Measurements from ENCODE around the gene PSMC4.

The PSMC4 gene

GRCh38 chr19:39994361-39994760 lies 23.4 kb downstream of the PSMC4 start:
- no peak for DNase-seq

GRCh38 chr19:39995794-39996193 lies 24.8 kb downstream of the PSMC4 start:
- no peak for DNase-seq

DNA sequence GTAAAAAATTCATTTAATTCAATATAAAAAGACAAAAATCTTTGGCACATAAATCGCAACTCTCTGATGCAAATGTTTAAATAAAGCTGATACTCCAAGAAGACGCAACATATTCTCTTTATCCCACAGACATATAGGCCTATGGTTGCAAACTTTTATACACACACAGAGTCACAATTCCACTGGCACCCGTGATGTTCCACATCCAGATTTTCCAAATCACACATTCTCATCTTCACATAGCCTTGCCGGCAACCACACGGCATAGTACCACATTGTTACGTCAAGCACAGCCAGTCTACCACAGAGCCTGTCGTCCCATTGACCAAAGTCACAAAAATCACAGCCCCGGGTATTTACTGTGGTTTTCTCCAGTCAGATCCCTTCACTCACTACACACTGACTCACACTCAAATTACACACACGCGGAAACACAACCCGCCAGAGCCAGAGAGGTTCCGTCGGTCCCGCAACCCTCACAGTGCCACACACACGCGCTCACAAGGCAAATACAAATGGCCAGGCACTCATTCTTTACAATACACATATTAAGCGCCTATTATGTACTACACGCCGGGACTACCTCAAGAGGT lies 25.3 kb downstream of the PSMC4 start:
- DNase-seq = peak in 1 of 6 experiments; percentile 20

DNA sequence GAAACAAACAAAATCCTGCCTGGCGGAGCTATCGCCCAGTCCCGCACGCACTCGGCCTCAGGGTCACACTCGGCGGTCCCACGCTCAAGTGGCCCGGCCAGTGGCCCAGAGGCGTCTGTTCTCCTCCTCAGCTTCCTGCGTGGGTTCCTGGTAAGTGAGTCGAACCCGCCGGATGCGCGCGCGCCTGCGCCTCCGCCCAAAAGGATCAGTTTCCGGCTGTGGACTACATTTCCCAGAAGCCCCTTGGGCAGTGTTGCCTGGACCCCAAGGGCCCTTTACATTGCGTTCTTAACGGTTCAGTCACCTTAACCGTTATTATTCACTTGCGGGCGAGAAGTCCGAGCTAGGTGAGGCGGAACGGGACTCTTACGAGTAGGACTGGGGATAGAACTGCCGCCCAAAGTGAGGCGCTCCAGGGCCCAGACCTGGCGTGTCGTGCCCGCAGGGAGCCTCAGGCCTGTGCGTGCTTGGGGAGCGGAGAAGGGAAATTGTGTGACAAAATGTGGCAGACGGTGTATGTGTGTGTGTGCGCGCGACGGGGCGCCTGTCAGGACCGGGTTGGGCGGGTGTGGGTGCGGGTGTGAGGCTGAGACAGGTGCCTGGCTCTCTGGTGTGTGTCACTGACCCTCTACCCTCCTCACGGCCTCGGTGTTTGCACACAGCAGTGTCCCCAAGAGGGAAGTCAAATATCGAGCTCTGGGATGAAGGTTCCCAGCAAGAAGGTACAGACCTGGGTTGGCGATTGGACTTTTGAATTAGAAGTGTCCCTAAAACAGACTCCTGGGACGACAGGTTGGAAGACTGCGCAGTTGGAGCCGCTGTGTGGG lies 26.1 kb downstream of the PSMC4 start, which contains the start of gene ZNF546:
TSS of gene ZNF546 (plus strand) at position 250 of the 827 bp plus-strand sequence. CDS start 1,267 bp downstream, outside the sequence.
- DNase-seq = peak; percentile 80 to 91 (median 85)

DNA sequence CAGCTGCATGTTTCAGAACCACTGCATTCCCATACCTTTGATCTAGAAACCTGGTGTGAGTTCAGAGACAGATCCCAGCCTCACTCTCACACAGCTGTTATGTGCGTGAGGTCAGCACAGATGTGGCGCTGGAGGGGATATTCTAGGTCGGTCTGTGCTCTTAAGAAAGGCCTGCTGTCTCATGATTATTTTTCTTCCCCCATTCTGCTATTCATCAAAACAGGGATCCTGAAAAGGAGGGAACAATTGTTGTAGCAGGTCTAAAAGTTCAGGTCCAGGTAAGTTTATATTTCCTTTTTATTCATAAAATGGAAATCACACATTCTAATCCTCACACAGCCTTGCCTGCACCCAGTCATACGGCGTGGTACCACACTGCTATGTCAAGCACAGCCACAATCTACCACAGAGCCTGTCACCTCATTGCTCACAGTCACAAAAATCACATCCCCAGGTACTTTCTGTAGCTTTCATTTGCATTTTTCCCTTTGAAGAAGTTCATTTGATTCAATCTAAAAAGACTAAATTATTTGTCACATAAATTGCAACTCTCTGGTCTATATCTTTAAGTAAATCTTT lies 26.8 kb downstream of the PSMC4 start:
- DNase-seq = peak in 1 of 6 experiments; percentile 5

DNA sequence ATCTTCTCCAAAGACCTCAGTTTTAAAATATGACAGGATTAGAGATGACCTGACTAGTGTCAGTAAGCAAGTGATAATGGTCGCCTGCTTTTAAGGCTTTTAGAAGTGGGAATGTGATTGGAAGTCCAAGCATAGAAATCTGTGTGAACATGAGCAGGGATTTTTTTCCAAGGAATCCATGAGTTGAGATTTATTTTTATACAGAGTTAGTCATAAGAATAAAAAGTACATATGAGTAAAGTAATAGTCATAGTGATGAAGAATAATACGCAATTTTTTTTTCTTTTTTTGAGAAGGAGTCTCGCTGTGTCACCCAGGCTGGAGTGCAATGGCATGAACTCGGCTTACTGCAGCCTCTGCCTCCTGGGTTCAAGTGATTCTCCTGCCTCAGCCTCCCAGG lies 27.5 kb downstream of the PSMC4 start:
- DNase-seq = no peak

DNA sequence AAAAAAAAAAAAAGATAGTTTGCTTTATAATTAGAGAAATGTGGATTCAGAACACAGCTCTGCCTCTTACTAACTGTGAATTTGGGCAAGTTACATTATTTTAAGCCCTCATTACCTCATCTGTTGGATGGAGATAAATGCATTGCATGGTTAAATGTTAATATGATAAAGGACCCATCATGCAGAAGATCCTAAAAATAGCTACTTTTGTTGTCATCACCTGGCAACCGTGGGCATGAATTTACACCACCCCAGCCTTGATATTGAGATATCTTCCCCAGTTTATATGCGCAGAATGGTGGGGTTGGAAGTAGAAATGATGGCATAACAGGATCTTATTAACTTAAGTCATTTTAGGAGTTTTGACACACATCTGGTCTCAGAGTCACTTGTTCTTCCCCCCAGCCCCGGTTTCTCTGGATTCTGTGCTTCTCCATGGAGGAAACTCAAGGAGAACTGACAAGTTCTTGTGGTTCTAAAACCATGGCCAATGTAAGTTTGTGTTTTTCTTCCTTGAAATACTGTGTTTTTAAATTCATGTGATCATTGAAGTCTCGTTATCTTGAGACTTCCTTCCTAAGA lies 34.8 kb downstream of the PSMC4 start:
- DNase-seq = no peak

GRCh38 chr19:40006273-40006691 lies 35.3 kb downstream of the PSMC4 start:
- no peak for DNase-seq

- no peak for DNase-seq
Observed at GRCh38 chr19:40009674-40010073, 38.7 kb downstream of the PSMC4 start.

DNA sequence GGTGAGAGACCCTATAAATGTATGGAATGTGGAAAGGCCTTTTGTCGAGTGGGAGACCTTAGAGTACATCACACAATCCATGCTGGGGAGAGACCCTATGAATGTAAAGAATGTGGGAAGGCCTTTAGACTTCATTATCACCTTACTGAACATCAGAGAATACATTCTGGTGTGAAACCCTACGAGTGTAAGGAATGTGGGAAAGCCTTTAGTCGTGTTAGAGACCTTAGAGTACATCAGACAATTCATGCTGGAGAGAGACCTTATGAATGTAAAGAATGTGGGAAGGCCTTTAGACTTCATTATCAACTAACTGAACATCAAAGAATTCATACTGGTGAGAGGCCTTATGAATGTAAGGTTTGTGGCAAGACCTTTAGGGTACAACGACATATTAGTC lies 43.0 kb downstream of the PSMC4 start:
- DNase-seq = no peak

GRCh38 chr19:40023969-40024368 lies 53.0 kb downstream of the PSMC4 start:
- no peak for DNase-seq

DNA sequence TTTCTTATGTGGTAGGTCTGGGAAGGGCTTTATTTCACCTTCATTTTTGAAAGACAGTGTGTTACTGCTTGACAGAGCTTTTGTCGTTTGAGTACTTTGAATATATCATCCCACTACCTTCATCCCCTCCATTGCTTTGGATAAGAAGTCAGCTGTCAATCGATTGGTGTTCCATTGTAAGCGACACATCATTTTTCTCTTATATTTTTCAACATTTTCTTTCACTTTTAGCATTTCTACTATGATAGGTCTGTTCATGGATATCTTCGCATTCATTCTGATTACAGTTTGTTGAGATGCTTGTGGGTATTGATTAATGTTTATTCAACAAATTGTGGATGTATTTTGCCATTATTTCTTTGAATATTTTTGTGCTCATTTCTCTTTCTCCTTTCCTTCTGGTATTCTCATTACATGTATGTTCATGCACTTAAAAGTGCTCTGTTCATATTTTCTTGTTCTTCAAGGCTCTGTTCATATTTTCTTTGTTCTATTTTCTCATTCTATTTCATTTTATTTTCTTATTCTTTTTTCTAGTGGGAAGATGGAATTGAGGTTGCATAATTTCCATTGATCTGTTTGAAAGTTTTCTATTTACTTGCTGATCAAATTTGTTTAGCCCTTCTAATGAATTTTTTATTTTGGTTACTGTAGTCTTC lies 55.1 kb downstream of the PSMC4 start:
- DNase-seq = no peak

DNA sequence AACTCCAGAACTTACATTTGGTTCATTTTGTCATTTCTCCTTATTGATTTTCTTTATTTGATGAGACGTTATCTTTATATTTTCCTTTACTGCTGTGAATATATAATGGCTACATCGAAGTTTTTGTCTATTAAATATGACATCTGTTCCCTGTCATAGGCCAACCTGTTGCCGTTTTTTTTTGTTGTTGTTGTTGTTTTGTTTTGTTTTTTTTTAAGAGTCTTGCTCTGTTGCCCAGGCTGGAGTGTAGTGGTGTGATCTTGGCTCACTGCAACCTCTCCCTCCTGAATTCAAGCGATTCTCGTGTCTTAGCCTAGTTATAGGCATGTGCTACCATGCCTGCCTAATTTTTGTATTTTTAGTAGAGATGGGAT lies 55.6 kb downstream of the PSMC4 start:
- no peak for DNase-seq
